GM21576 (cell line): ENCODE measurements around the gene WDR18.
"Not testable (repeated sequence)": the region's sequence is repeated elsewhere in the genome, so short reads cannot be mapped to it uniquely, and the experiment has no call there.

Experiments used
- ATAC-seq: cut with Tn5 transposase; IDR thresholded peaks from one replicate; pipeline ENCODE4 v1.9.1; 2021; ENCODE audit warnings: mild to moderate bottlenecking, moderate library complexity; ENCODE audit not compliant: unreplicated experiment

Gene WDR18

GRCh38 chr19:950352-951066 is 33.6 kb upstream of the WDR18 start:
- no peak for ATAC-seq

DNA sequence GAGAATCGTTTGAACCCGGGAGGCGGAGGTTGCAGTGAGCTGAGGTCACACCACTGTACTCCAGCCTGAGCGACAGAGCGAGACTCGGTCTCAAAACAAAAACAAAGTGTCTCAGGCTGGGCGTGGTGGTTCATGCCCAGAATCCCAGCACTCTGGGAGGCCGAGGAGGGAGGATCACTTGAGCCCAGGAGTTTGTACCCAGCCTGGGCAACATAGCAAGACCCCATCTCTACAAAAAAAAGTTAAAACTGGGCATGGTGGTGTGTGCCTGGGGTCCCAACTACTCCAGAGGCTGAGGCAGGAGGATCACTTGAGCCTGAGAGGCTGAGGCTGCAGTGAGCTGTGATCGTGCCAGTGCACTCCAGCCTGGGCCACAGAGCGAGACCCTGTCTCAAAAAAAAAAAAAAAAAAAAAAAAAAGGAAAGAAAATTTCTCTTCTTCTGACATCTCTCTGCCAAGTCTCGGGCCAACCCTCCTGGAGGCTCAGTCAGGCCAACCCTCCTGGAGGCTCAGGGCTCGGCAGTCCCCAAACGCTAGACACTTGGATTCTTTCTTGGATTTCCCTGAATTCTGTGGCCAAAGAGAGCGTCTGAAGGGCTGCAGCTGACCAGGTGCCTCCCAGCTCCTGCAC is 32.0 kb upstream of the WDR18 start:
- no peak for ATAC-seq

GRCh38 chr19:952680-953444 is 31.3 kb upstream of the WDR18 start:
- no peak for ATAC-seq

- ATAC-seq, result no peak
Observed at GRCh38 chr19:953445-954271, 30.5 kb upstream of the WDR18 start.

- no peak for ATAC-seq
Observed at GRCh38 chr19:954272-954671, 29.9 kb upstream of the WDR18 start.

GRCh38 chr19:954672-955494 is 29.3 kb upstream of the WDR18 start:
- ATAC-seq, result no peak

DNA sequence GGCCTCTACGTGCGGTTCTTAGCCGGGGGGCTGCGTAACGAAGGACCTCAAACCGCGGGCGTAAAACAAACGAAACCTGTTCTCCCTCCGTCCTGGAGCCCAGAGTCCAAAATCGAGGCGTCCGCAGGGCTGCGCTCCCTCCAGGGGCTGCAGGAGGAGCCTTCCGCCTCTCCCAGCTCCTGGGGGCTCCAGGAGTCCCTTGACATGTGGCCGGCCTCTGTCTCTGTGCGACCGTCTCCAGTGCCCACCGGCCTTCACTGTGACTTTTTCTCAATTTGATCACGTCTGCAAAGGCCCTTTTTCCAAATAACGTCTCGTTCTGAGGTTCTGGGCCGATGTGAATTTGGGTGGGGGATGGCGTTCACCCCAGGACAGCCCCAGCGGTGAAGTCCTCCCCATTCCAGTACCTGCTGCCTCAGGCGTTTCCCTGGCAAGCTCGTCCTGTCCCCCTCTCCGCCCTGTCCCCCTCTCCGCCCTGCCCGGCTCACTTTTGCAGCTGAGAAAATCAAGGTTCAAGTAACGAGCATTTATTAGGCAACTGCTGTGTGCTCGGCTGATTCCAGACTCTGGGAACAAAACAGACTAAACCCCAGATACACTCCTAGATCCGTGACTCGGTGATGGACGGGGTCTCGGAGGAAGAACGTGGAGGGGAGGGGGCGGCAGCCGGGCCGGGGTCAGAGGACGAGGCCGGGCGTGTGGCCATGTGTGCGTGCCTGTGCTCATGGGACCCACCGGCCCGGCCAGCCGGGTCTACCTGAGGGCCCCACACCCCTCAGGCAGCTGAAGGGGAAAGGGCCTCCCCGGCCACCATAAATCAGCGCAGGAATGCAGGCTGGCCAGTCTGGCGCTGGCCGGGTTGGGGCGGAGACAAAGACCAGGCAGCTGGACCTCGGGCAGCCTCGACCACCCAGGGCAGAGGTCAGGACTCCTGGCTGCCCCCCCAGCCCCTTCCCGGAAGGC is 28.1 kb upstream of the WDR18 start:
- ATAC-seq, result no peak

- ATAC-seq, result no peak
Observed at GRCh38 chr19:956766-957440, 27.2 kb upstream of the WDR18 start.

DNA sequence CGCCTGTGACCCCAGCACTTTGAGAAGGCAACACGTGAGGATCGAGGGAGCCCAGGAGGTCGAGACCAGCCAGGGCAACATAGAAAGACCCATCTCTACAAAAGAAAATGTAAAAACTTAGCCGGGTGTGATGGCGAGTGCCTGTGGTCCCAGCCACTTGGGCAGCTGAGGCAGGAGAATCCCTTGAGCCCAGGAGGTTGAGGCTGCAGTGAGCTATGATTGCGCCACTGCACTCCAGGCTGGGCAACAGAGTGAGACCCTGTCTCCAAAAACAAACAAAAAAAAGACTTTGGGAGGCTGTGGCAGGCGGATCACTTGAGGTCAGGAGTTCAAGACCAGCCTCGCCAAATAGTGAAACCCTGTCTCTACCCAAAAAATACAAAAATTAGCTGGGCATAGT is 26.6 kb upstream of the WDR18 start:
- ATAC-seq, result not testable (repeated sequence)

DNA sequence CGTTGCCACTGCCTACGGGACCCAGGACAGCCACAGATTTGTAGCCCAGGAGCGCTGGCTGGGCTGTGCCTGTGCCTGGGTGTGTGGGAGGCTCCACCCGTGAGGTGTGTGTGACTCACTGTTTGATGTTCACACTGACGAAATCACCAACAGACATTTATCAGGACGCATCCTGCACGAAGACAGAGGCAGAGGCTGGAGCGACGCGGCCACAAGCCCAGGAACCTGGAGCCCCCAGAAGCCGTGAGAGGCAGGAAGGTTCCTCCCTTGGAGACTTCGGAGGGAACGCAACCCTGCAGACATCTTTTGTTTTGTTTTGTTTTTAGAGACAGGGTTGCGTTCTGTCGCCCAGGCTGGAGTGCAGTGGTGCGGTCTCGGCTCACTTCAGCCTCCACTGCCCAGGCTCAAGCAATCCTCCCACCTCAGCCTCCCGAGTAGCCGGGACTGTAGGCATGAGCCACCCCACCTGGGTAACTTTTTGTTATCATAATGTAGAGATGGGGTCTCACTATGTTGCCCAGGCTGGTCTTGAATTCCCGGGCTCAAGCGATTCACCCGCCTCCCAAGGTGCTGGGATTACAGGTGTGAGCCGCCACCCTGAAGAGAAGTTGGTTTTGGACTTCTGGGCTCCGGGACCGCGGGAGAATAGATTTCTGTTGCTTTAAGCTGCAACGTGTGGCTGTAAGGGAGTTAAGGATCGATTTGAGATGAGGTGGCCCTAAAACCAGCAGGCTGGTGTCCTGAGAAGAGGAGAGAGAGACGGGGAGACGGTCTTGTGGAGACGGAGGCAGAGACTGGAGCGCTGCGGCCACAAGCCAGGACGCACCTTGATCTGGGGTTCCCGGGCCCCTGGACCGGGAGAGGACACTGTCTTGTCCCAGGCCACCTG is 24.9 kb upstream of the WDR18 start:
- no peak for ATAC-seq

DNA sequence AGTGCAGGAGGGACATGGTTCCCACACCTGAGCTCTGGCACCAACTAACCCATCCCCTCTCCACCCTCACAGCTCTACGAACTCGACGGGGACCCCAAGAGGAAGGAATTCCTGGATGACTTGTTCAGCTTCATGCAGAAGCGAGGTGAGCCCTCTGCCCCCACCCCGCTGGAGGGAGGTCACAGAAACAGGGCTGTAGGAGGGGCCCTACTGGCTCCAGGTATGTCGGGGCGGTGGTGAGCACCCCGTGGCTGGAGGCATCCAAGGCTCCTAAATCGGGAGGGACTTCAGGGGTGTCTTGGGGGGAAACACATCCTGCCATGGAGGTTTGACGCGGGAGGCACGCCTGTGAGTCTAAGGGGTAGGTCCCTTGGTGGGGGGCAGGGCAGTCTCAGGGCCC is 24.1 kb upstream of the WDR18 start:
- ATAC-seq, result no peak

DNA sequence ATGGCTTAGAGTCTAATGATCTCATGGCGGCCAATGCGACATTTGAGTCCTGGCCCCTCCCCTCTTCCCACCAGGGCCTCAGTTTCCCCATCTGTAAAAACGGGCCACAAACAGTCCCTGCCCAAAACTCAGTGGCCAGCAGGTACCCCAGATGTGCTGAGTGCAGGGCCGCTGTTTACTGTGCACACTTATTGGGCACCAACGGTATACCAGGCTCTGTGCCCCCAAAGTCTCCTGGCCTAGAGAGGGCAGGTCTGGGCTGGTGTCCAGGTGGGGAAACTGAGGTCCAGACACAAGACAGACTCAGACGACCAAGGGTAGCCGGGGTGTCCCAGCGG is 23.6 kb upstream of the WDR18 start:
- no peak for ATAC-seq

- ATAC-seq, result no peak
Observed at GRCh38 chr19:961866-962620, 22.1 kb upstream of the WDR18 start.

GRCh38 chr19:962683-963400 is 21.3 kb upstream of the WDR18 start:
- no peak for ATAC-seq

DNA sequence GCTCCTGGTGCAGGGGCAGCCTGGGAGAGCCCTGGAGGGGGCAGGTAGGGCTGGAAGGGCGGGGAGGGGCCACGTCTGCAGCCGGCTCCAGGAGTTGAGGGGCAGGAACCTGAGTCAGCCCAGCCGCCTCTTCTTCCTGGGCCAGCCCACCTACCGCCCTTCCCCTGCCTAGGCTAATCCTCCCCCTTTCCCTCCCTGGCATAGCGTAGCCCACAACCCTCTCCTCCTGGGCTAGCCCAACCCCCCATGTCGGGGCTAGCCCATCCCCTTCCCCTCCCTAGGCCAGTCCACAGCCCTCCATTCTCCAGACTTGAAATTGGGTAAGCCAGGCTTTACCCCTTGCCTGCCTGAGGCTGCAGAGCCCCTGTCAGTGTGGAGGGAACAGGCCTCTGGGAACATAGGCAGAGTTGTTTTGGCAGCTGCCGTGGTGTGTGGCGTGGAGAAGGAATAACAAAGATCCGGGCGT is 20.6 kb upstream of the WDR18 start:
- no peak for ATAC-seq

DNA sequence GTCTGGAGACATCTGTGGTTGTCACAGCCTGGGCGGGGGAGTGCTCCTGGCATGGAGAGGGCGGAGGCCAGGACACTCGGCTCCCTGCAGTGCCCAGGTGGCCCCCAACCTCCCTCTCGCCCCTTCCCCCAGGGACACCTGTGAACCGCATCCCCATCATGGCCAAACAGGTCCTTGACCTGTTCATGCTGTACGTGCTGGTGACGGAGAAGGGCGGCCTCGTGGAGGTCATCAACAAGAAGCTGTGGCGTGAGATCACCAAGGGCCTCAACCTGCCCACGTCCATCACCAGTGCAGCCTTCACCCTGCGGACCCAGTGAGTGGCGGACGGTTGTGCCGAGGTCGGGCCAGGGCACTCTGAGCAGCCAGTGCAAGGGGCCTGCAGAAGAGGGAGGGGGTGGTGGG is 20.0 kb upstream of the WDR18 start:
- no peak for ATAC-seq
